HEK293T (cell line): Measurements from ENCODE around the gene TSR2.

Experiments
- ARNT ChIP-seq: fragments of 450-650 bp; IDR thresholded peaks from 2 replicates; pipeline ENCODE4 v1.6.1; 2017; ENCODE audit warnings: mild to moderate bottlenecking
- BHLHE40 ChIP-seq: fragments of 450-650 bp; IDR thresholded peaks from 2 replicates; pipeline ENCODE4 v1.6.1; 2016; ENCODE audit warnings: mild to moderate bottlenecking, moderate library complexity, borderline replicate concordance
- ELF4 ChIP-seq: fragments of 450-650 bp; IDR thresholded peaks from 2 replicates; pipeline ENCODE4 v1.6.1; 2017; ENCODE audit warnings: antibody characterized with exemption
- FOXA1 ChIP-seq: fragments of 450-650 bp; IDR thresholded peaks from 2 replicates; pipeline ENCODE4 v1.6.1; 2016; ENCODE audit warnings: mild to moderate bottlenecking
- FOXK2 ChIP-seq: fragments of 450-650 bp; IDR thresholded peaks from 2 replicates; pipeline ENCODE4 v1.6.1; 2016; ENCODE audit warnings: mild to moderate bottlenecking
- FOXM1 ChIP-seq: fragments of 450-650 bp; IDR thresholded peaks from 2 replicates; pipeline ENCODE4 v1.6.1; 2017; ENCODE audit warnings: mild to moderate bottlenecking, borderline replicate concordance
- HDGF ChIP-seq: fragments of 450-650 bp; IDR thresholded peaks from 2 replicates; pipeline ENCODE4 v1.6.1; 2017; ENCODE audit warnings: antibody characterized with exemption, borderline replicate concordance
- LEF1 ChIP-seq: fragments of 450-650 bp; IDR thresholded peaks from 2 replicates; pipeline ENCODE4 v1.6.1; 2017; ENCODE audit warnings: mild to moderate bottlenecking, borderline replicate concordance
- NFRKB ChIP-seq: fragments of 450-650 bp; IDR thresholded peaks from 2 replicates; pipeline ENCODE4 v1.6.1; 2016; ENCODE audit warnings: mild to moderate bottlenecking, moderate library complexity
- PKNOX1 ChIP-seq: fragments of 450-650 bp; IDR thresholded peaks from 2 replicates; pipeline ENCODE4 v1.6.1; 2016
- SP1 ChIP-seq: fragments of 450-650 bp; IDR thresholded peaks from 2 replicates; pipeline ENCODE4 v1.6.1; 2017
- TARDBP ChIP-seq: fragments of 450-650 bp; IDR thresholded peaks from 2 replicates; pipeline ENCODE4 v1.6.1; 2016
- ZNF384 ChIP-seq: fragments of 450-650 bp; IDR thresholded peaks from 2 replicates; pipeline ENCODE4 v1.6.1; 2016

DNA sequence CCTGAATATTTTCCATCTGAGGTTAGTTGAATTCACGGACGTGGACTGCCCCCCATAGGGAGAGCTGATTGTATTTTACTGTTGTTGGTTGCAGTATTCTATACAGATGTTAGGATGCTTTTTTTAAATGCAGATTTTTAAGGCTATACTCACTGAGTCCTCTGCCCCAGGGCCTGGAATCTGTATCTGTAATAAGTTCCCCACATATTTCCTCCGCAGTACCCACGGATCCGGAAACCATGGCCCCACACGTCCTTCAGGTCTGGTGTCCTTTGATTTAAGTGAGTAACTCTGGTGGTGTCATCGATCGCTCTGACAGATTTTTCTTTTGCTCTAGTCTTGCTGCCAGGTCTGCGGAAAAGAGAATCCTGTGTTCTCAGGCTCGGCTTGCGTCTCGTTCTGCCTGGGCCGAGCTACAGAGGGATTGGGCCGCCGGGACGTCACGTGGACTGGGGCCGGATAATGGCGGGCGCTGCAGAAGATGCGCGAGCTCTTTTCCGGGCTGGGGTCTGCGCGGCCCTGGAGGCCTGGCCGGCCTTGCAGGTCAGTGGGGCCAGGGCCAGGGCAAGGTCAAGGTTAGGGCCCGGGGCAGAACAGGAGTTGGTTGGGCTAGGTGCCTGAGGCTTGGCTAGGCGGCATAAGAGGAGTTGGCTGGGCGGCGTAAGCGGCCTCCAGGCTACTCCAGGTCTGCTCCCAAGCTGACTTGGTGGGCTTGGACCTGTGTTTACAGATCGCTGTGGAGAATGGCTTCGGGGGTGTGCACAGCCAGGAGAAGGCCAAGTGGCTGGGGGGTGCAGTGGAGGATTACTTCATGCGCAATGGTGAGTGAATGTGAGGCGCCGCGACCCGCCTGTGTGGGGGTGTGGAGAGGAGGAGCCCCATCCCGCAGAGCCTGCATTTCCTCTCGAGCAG lies at the start of gene TSR2:
- TF ChIP-seq SP1 = no peak
- TF ChIP-seq HDGF = no peak
- no peak for TF ChIP-seq ZNF384
- no peak for TF ChIP-seq BHLHE40
- no peak for TF ChIP-seq ARNT
- TF ChIP-seq NFRKB = no peak
- peak; percentile 72 for TF ChIP-seq PKNOX1
- TF ChIP-seq FOXK2 = no peak
- TF ChIP-seq ELF4 = peak; percentile 34; the same call in 1 of the 2 replicates
- no peak for TF ChIP-seq TARDBP
- TF ChIP-seq FOXA1 = no peak
- no peak for TF ChIP-seq FOXM1
- TF ChIP-seq LEF1 = no peak
